ENCODE measurements around the gene ADSS1. TPM values are rescaled to one million over a fixed set of nuclear protein-coding genes. Genes with fewer than 3 reads are reported as not detected.
"Not testable (repeated sequence)": the region's sequence is repeated elsewhere in the genome, so short reads cannot be mapped to it uniquely, and the experiment has no call there.

The ADSS1 gene
- total RNA-seq, 1 donor from 2014 or later: 11.5 TPM

GRCh38 chr14:104726600-104727451 is 2.8 kb downstream of the ADSS1 start:
- intact Hi-C loops (cut with DNase I): no loop called here
- ATAC-seq (no peak), DNase-seq (ENCODE audit: low spot score) (no peak)

GRCh38 chr14:104728631-104729030 is 4.6 kb downstream of the ADSS1 start:
- no peak for DNase-seq (ENCODE audit: low spot score)
- ATAC-seq: no peak
- intact Hi-C loops (cut with DNase I): no loop called here

DNA sequence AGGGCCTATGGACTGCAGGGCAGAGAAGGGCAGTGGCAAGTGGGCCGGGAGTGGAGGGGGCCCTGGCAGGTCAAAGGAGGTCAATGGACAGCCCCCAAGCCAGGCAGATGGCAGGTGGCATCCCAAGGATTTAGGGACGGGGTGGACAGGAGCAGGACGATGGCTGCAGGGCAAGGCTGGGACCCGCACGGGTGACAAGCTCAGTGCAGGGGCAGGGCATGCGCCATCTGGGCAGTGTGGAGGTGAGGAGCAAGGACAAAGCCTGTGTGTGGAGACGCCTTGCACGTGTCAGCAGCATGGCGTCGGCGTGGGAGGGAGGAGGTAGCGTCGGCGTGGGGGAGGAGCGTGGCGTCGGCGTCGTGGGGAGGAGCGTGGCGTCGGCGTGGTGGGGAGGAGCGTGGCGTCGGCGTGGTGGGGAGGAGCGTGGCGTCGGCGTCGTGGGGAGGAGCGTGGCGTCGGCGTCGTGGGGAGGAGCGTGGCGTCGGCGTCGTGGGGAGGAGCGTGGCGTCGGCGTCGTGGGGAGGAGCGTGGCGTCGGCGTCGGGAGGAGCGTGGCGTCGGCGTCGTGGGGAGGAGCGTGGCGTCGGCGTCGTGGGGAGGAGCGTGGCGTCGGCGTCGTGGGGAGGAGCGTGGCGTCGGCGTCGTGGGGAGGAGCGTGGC is 5.3 kb downstream of the ADSS1 start:
- ATAC-seq; intact Hi-C loops (cut with DNase I); DNase-seq (ENCODE audit: low spot score): not testable (repeated sequence)

DNA sequence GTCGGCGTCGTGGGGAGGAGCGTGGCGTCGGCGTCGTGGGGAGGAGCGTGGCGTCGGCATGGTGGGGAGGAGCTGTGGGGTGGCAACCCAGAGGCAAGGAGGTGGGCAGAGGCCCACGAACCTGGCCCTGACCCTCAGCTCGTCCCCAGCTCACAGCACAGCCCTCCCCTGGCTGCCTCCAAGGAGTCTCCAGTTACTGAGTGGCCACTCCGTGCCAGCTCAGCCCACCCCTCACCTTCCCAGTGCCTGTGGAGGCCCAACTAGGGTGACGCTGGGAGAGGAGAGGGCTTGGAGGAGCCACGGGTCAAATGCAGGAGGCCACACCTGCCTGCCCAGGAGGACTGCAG is 5.8 kb downstream of the ADSS1 start:
- ATAC-seq: no peak
- intact Hi-C loops (cut with DNase I): no loop called here
- no peak for DNase-seq (ENCODE audit: low spot score)

DNA sequence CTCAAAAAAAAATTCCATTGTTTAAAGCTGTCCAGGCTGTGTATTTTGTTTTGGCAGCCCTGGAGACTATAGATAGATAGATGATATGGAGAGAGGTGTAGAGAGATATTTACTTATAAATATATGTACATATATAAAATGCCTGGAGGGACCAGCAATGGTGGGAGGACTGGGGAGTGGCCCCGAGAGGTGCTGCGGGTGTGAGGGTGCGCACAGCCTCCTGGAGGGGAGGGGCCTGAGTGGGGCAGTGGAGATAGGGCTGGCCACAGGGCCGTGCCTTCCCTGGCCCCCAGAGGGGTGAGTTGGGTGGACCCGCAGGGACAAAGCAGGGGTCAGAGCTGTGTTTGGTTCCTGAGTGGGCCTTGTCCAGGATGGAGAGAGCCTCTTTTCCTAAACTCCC is 6.5 kb downstream of the ADSS1 start:
- intact Hi-C loops (cut with DNase I): no loop called here
- no peak for DNase-seq (ENCODE audit: low spot score)
- ATAC-seq: no peak

GRCh38 chr14:104731320-104732294 is 7.6 kb downstream of the ADSS1 start:
- ATAC-seq (no peak), DNase-seq (ENCODE audit: low spot score) (no peak)
- intact Hi-C loops (cut with DNase I): no loop called here

- DNase-seq (ENCODE audit: low spot score) (peak; percentile 77), ATAC-seq (peak; percentile 4)
- intact Hi-C loops (cut with DNase I): no loop called here
Measured at GRCh38 chr14:104732355-104732804, 8.4 kb downstream of the ADSS1 start.

GRCh38 chr14:104732931-104733681 is 9.1 kb downstream of the ADSS1 start:
- intact Hi-C loops (cut with DNase I): no loop called here
- no peak for DNase-seq (ENCODE audit: low spot score)
- ATAC-seq: no peak

DNA sequence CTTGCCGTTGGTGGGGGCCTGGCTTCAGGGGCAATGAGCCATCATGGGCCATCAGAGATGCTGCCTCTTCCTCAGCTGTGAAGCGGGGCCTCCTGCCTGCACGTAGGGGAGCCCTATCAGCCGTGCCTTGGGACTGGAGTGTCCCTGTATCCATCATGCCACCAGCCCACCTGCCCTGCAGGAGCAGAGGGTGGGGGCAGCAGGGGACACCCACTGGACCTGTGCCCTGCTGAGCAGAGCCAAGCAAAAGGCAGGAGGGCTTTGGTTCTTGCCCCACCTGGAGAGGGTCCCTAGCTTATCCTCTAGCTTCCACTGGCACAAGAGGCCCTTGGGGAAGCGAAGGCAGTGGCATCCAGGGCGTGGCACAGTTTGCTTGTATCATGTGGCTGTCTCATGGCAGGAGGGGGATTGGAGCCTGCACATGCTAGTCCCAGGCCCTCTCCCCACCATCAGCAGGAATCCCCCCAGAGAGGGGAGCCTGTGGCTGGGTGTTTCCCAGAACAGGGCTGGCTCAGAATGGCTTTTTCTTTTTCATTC is 10.1 kb downstream of the ADSS1 start:
- intact Hi-C loops (cut with DNase I): no loop called here
- no peak for ATAC-seq
- no peak for DNase-seq (ENCODE audit: low spot score)

DNA sequence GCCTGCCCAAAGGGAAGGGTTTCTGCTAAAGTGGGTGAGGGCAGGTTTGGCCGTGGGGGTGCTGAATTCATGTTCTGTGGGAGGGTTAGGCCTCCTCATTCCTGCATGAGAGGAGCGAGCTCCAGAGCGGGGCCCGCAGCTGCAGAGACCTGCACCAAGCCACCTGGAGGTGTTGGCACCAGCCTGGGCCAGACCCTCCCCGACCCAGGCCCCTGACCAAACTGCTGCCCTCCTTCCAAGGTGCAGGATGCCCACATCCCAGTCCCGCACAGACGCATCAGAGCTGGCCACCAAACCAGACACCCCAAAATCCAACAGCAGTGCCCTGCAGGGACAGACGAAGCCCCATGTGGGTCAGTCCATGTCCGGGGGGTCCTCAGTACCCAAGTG is 10.6 kb downstream of the ADSS1 start:
- intact Hi-C loops (cut with DNase I): no loop called here

DNA sequence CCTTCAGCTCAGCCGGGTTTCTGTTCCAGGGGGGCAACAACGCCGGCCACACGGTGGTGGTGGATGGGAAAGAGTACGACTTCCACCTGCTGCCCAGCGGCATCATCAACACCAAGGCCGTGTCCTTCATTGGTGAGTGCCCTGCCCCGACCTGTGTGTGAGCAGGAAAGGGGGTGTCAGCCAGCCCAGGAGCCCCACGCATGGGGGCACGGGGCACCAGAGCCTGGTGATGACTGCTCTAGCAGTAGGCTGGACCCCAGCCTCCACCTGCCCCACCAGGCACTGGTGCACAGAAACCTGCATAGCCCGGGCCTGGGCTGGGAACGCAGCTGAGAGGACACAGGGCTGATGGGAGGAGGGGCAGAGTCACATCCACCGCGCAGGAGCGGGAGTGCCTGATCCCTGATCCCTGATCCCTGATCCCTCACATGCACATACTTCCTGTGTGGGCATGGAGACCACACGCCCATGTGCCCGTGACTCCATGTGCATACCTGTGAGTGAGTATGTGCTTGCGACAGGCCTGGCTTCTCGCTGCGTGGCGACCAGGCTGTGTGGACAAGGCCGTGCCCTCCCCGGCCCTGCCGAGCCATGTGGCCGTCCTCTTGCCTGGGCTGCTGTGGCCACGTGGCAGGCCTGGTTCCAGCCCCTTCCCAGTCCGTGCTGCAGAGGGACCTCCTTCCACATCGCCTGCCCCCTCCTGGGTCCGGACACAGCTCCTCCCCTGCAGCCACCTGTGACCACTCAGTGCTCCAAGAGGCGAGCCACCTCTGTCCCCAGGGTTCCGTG is 11.2 kb downstream of the ADSS1 start:
- intact Hi-C loops (cut with DNase I): no loop called here
- peak; percentile 27 for ATAC-seq
- DNase-seq (ENCODE audit: low spot score): no peak

More for the DNA sequence above, 10.6 kb downstream of the ADSS1 start:
- no peak for DNase-seq (ENCODE audit: low spot score)
- no peak for ATAC-seq

GRCh38 chr14:104735830-104736642 is 12.0 kb downstream of the ADSS1 start:
- peak; percentile 90 for ATAC-seq
- intact Hi-C loops (cut with DNase I): no loop called here
- DNase-seq (ENCODE audit: low spot score): peak; percentile 84

- DNase-seq (ENCODE audit: low spot score): no peak
- intact Hi-C loops (cut with DNase I): no loop called here
Measured at GRCh38 chr14:104738375-104739019, 14.5 kb downstream of the ADSS1 start.

GRCh38 chr14:104739026-104739425 is 15.0 kb downstream of the ADSS1 start:
- intact Hi-C loops (cut with DNase I): no loop called here
- ATAC-seq (no peak), DNase-seq (ENCODE audit: low spot score) (no peak)

More at GRCh38 chr14:104738375-104739019, 14.5 kb downstream of the ADSS1 start:
- ATAC-seq: no peak

- no peak for ATAC-seq
- no peak for DNase-seq (ENCODE audit: low spot score)
- intact Hi-C loops (cut with DNase I): no loop called here
Measured at GRCh38 chr14:104739546-104740516, 15.8 kb downstream of the ADSS1 start.

All from sciatic nerve (tissue), 2 donors.